ENCODE data around the gene PTPRN2. TPM values are rescaled to one million over a fixed set of nuclear protein-coding genes. Genes with fewer than 3 reads are reported as not detected.

The PTPRN2 gene
- total and polyA plus RNA-seq, 2 of the 8 experiments (the other 6 are each of a cell fraction or from before 2014, with no cell fraction given), result 2.6 to 4.5 TPM

DNA sequence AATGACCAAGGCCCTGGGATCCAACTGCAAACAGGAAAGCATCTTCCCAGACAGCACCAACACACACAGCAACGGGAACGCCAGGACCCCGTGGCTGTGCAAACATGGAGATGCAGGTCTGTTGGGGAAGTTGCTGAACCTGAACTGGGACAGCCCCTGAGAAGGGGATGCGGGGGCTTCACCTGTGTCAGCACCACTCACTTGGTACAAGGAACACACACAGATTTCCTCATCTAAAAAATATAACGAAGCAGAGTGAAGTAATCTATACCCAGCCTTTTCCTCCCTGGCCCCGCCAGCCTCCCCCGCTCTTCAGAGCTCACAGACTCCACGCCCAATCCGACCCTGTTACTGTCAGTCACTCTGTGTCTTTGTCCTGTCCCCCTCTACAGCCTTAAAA is 93.0 kb downstream of the PTPRN2 start:
- Histone ChIP-seq H4K5ac (ENCODE audit: insufficient read length, low read depth, low read length) (no peak overlapping the region), H2BK12ac (ENCODE audit: low read depth, low read length) (peak overlapping the region; percentile 90; the same call in 1 of the 2 replicates), H3K27me3 (replicated peaks in 1 of 4; ENCODE audit: control insufficient read depth in 3 of 4, extremely low read depth in 1 of 4, insufficient read depth in 3 of 4, low read length in 3 of 4) (no peaks in the 10 kb centered on the region), H3K9ac (replicated peaks in 1 of 4; ENCODE audit: extremely low read depth in 1 of 4, low read depth in 3 of 4, low read length in 3 of 4) (no peak overlapping the region; a peak in 1 of 7 replicates), H4K91ac (replicated peaks; ENCODE audit: insufficient read length, low read length) (peak overlapping the region; percentile 81), H3K18ac (ENCODE audit: extremely low read depth, low read length) (peak overlapping the region; percentile 72; the same call in 1 of the 2 replicates), H3K4ac (replicated peaks; ENCODE audit: insufficient read length, low read depth, low read length) (no peak overlapping the region), H3K36me3 (ENCODE audit: control insufficient read depth in 2 of 4, insufficient read depth in 4 of 4, low read length in 3 of 4) (no peaks in the 10 kb centered on the region), H3K79me2 (ENCODE audit: control insufficient read depth in 1 of 2, insufficient read depth in 2 of 2, low read length in 2 of 2) (no peaks in the 10 kb centered on the region), H2AFZ (ENCODE audit: low read length) (no peak overlapping the region), H3K4me1 (replicated peaks in 1 of 4; ENCODE audit: control insufficient read depth in 3 of 4, insufficient read depth in 4 of 4, low read length in 3 of 4) (peaks cover 6 to 23% (median 16%) of the 10 kb centered on the region in 4 experiments), H2BK15ac (ENCODE audit: low read length) (peak overlapping the region; percentile 93; the same call in 1 of the 2 replicates), H3K4me3 (ENCODE audit: extremely low read depth in 1 of 4, insufficient read depth in 2 of 4, low read depth in 3 of 4, low read length in 4 of 4) (peak overlapping the region in 3 of 4 experiments; percentile 3 to 49 (median 5); a peak in 3 of 8 replicates), H2BK120ac (replicated peaks; ENCODE audit: low read depth, low read length) (peak overlapping the region; percentile 7), H3K23me2 (ENCODE audit: low read depth, low read length) (peaks cover 3% of the 10 kb centered on the region; the same call in 1 of the 2 replicates), H2BK5ac (ENCODE audit: low read depth, low read length) (peak overlapping the region; percentile 63; the same call in 1 of the 2 replicates), H3K14ac (ENCODE audit: insufficient read length) (no peak overlapping the region), H2AK5ac (ENCODE audit: low read depth, low read length) (0 out of 2 replicates have a peak overlapping the region, but pooled peaks have one; percentile 25), H3K79me1 (ENCODE audit: low read depth, low read length) (0 out of 2 replicates have a peak, but pooled peaks cover 2% of the 10 kb centered on the region), H4K8ac (ENCODE audit: extremely low read depth, insufficient read depth, low read length) (no peak overlapping the region), H3K23ac (ENCODE audit: insufficient read length) (no peak overlapping the region), H3K27ac (ENCODE audit: low read depth, low read length) (no peak overlapping the region), H3K4me2 (ENCODE audit: insufficient read depth in 1 of 2, low read depth in 2 of 2, low read length in 2 of 2) (peak overlapping the region; percentile 53 to 70; a peak in 3 of 4 replicates), H2BK20ac (ENCODE audit: low read length) (0 out of 2 replicates have a peak overlapping the region, but pooled peaks have one; percentile 80), H3K56ac (replicated peaks; ENCODE audit: insufficient read length, low read depth, low read length) (no peak overlapping the region), H4K20me1 (replicated peaks in 1 of 2; ENCODE audit: control insufficient read depth in 1 of 2, insufficient read depth in 2 of 2, low read length in 2 of 2) (no peaks in the 10 kb centered on the region), H3K9me3 (ENCODE audit: insufficient read depth in 2 of 2, low read depth in 1 of 2, low read length in 1 of 2) (no peaks in the 10 kb centered on the region)
- CTCF ChIA-PET (ENCODE audit: partially characterized antibody), result interaction anchor here (0.7 to 1.6 kb wide), 9 partner anchors 19 to 153 kb away, joined by 3 to 4 read pairs (median 3); no protein-coding TSS in a partner anchor
- DNase-seq (ENCODE audit: low read depth in 1 of 2, low spot score in 2 of 2) (no peak), FAIRE-seq (no peak)
- POLR2A ChIA-PET (ENCODE audit: partially characterized antibody), result interaction anchor here (0.9 to 1.7 kb wide), 2 partner anchors 15 to 30 kb away, joined by 3 to 4 read pairs; no protein-coding TSS in a partner anchor
- WGBS, 2 experiments (ENCODE audit: extremely low coverage in 1 of 2, insufficient coverage in 1 of 2, insufficient read length in 1 of 2, insufficient replicate concordance in 2 of 2, low coverage in 1 of 2, low lambda C conversion rate in 2 of 2, missing lambda C conversion rate in 1 of 2), result 60% methylated on average over 6 of the region's 9 CpGs; no CpG with 5 or more reads in 1 of the 2 experiments
- TF ChIP-seq GABPA (IDR thresholded peaks at IDR 0.05; ENCODE audit: borderline replicate concordance, insufficient read depth, low read length) (no peak), JUN (IDR thresholded peaks at IDR 0.05; ENCODE audit: low read depth, low read length) (no peak), SP2 (IDR thresholded peaks at IDR 0.05; ENCODE audit: low read length) (no peak), HDAC2 (IDR thresholded peaks at IDR 0.05; ENCODE audit: borderline replicate concordance in 1 of 2, low read depth in 2 of 2, low read length in 2 of 2) (no peak), SRF (IDR thresholded peaks at IDR 0.05; ENCODE audit: low read depth, low read length) (no peak), TBP (IDR thresholded peaks at IDR 0.05; ENCODE audit: low read depth, low read length) (no peak), RXRA (IDR thresholded peaks at IDR 0.05; ENCODE audit: insufficient read depth, low read depth, low read length) (no peak), TAF7 (optimal IDR thresholded peaks at IDR 0.05; ENCODE audit: borderline replicate concordance, low read depth, low read length) (no peak), CEBPB (IDR thresholded peaks at IDR 0.05; ENCODE audit: low read depth, low read length) (no peak)
- TF ChIP-seq, protein P1, sequence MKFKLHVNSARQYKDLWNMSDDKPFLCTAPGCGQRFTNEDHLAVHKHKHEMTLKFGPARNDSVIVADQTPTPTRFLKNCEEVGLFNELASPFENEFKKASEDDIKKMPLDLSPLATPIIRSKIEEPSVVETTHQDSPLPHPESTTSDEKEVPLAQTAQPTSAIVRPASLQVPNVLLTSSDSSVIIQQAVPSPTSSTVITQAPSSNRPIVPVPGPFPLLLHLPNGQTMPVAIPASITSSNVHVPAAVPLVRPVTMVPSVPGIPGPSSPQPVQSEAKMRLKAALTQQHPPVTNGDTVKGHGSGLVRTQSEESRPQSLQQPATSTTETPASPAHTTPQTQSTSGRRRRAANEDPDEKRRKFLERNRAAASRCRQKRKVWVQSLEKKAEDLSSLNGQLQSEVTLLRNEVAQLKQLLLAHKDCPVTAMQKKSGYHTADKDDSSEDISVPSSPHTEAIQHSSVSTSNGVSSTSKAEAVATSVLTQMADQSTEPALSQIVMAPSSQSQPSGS (IDR thresholded peaks at IDR 0.05; ENCODE audit: low read length), result no peak

Data from H1 (cell line).